Measurements from ENCODE around the gene ABCA7. TPM values are rescaled to one million over a fixed set of nuclear protein-coding genes. Genes with fewer than 3 reads are reported as not detected.

The ABCA7 gene
- polyA plus RNA-seq, 1 donor from 2014 or later, result 51.8 TPM

GRCh38 chr19:1046836-1047695 is 7.2 kb downstream of the ABCA7 start:
- H2AFZ ChIP-seq (ENCODE audit: low read depth, low read length), result no peak overlapping the region
- no peaks in the 10 kb centered on the region for H3K9me2 ChIP-seq (ENCODE audit: insufficient read depth, low read length)
- H3K36me3 ChIP-seq (ENCODE audit: insufficient read depth, low read length), result no peaks in the 10 kb centered on the region
- H3K79me2 ChIP-seq (replicated peaks; ENCODE audit: insufficient read depth, low read length), result no peaks in the 10 kb centered on the region
- H3K27ac ChIP-seq (ENCODE audit: low read length), result no peak overlapping the region
- no peaks in the 10 kb centered on the region for H3K27me3 ChIP-seq (ENCODE audit: insufficient read depth, low read depth, low read length)
- no peaks in the 10 kb centered on the region for H3K9me3 ChIP-seq (ENCODE audit: low read length)
- no peaks in the 10 kb centered on the region for H4K20me1 ChIP-seq (ENCODE audit: insufficient read depth)
- H3K4me3 ChIP-seq (ENCODE audit: low read length), result no peak overlapping the region
- TF ChIP-seq CTCF (IDR thresholded peaks at IDR 0.05; ENCODE audit: poor library complexity, severe bottlenecking) (no peak), POLR2AphosphoS5 (IDR thresholded peaks at IDR 0.05) (no peak), REST (IDR thresholded peaks at IDR 0.05; ENCODE audit: borderline replicate concordance) (no peak), TAF1 (IDR thresholded peaks at IDR 0.05; ENCODE audit: low read depth) (no peak), SMC3 (conservative IDR thresholded peaks at IDR 0.05; ENCODE audit: poor library complexity) (no peak), EP300 (conservative IDR thresholded peaks at IDR 0.05; ENCODE audit: poor library complexity, severe bottlenecking) (no peak), MXI1 (conservative IDR thresholded peaks at IDR 0.05; ENCODE audit: poor library complexity, severe bottlenecking) (no peak), EZH2 (IDR thresholded peaks at IDR 0.05; ENCODE audit: borderline replicate concordance, insufficient read depth, low read length, poor library complexity, severe bottlenecking) (no peak), RAD21 (conservative IDR thresholded peaks at IDR 0.05) (no peak)
- no peak overlapping the region for H3K4me2 ChIP-seq (ENCODE audit: low read length)
- no peak overlapping the region for H3K9ac ChIP-seq (ENCODE audit: low read length)
- no peaks in the 10 kb centered on the region for H3F3A ChIP-seq (ENCODE audit: insufficient read depth, low read length, poor library complexity, severe bottlenecking)

GRCh38 chr19:1047696-1048147 is 7.8 kb downstream of the ABCA7 start:
- no peaks in the 10 kb centered on the region for H3K27me3 ChIP-seq (ENCODE audit: insufficient read depth, low read depth, low read length)
- no peaks in the 10 kb centered on the region for H3K9me2 ChIP-seq (ENCODE audit: insufficient read depth, low read length)
- no peak overlapping the region for H2AFZ ChIP-seq (ENCODE audit: low read depth, low read length)
- H3F3A ChIP-seq (ENCODE audit: insufficient read depth, low read length, poor library complexity, severe bottlenecking), result no peaks in the 10 kb centered on the region
- H3K9ac ChIP-seq (ENCODE audit: low read length), result no peak overlapping the region
- no peak for TF ChIP-seq POLR2AphosphoS5 (IDR thresholded peaks at IDR 0.05)
- TF ChIP-seq CTCF (IDR thresholded peaks at IDR 0.05; ENCODE audit: poor library complexity, severe bottlenecking), result no peak
- TF ChIP-seq TAF1 (IDR thresholded peaks at IDR 0.05; ENCODE audit: low read depth), result no peak
- TF ChIP-seq EP300 (conservative IDR thresholded peaks at IDR 0.05; ENCODE audit: poor library complexity, severe bottlenecking), result no peak
- no peaks in the 10 kb centered on the region for H4K20me1 ChIP-seq (ENCODE audit: insufficient read depth)
- no peak overlapping the region for H3K4me3 ChIP-seq (ENCODE audit: low read length)
- no peak overlapping the region for H3K4me2 ChIP-seq (ENCODE audit: low read length)
- no peaks in the 10 kb centered on the region for H3K79me2 ChIP-seq (replicated peaks; ENCODE audit: insufficient read depth, low read length)
- H3K27ac ChIP-seq (ENCODE audit: low read length), result no peak overlapping the region
- no peaks in the 10 kb centered on the region for H3K9me3 ChIP-seq (ENCODE audit: low read length)
- no peaks in the 10 kb centered on the region for H3K36me3 ChIP-seq (ENCODE audit: insufficient read depth, low read length)
